Measurements from ENCODE around the gene MAPK8IP2.
"Not testable (repeated sequence)": the region's sequence is repeated elsewhere in the genome, so short reads cannot be mapped to it uniquely, and the experiment has no call there.

MAPK8IP2 gene

GRCh38 chr22:50612528-50613221 lies 12.1 kb downstream of the MAPK8IP2 start:
- DNase-seq (ENCODE audit: low read depth in 2 of 2): no peak

DNA sequence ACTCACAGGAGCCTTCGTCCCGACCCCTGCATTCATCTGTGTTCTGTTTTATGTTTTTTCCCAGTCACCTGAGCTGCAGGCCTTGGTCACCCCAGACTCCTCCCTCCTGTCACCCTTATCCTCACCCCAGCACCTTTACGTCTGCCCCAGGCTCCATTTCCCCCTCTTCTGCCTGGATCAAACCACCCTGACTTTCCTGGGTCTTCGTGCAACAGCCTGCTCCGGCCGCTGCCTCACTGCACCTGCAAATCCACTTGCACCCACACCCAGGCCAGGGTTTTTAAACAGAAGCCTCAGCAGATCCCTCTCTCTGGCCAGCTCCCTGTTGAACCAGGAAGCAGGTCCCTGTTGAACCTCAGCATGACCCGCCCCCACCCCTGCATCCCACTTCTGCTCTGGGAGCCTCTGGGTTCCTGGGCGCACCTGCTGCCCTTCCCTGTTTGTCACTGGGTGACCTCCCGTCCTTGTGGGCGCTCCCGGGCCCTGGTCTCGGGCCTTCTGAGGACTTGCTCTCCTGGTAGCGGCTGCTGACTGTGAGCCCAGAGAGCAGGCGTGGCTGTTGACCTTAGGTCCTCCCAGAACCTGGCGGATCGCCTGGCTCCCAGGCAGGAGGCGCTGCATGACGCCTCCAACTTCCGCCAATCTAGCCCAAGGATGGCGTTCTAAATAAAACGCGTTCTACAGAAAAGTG lies 12.8 kb downstream of the MAPK8IP2 start:
- DNase-seq (ENCODE audit: low read depth in 2 of 2): no peak

- not testable (repeated sequence) for DNase-seq (ENCODE audit: low read depth in 2 of 2)
Observed at GRCh38 chr22:50614296-50614695, 13.7 kb downstream of the MAPK8IP2 start.

DNA sequence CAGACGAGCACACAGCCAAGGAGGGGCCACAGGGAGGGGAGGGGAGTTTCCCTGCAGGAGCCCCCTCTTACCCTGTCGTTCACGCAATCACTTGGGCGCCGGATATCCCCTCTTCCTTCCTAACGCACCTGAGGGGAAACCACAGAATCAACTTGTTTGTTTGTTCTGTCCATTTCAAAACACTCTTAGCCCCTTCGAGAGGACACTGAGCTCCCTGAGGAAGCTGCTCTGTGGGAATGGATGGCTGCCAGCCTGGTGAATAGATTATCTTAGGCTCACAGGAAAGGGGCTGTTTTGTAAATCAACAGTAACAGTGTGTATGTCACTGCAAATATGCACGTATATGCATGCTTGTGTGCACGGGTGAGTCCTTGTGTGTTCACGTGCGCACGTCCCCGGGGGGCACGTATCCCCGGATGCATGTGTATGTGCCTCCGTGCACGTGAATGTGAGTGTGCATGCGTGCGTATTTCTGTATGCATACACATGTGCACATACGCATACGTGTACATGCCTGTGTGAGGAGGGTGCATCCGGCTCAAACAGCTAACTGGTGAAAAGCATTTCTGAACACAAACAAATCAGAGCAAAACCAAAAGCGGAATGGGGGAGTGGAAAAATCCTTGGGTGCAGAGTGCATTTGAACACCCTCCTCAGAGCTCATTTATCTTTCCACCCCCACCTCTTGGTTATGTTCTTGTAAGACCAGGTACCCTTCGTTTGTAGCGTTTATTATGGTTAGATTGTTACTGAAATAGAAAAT lies 20.2 kb downstream of the MAPK8IP2 start:
- DNase-seq (ENCODE audit: low read depth in 2 of 2): peak in 1 of 2 donors; percentile 72

GRCh38 chr22:50621356-50621880 lies 20.8 kb downstream of the MAPK8IP2 start:
- no peak for DNase-seq (ENCODE audit: low read depth in 2 of 2)

DNA sequence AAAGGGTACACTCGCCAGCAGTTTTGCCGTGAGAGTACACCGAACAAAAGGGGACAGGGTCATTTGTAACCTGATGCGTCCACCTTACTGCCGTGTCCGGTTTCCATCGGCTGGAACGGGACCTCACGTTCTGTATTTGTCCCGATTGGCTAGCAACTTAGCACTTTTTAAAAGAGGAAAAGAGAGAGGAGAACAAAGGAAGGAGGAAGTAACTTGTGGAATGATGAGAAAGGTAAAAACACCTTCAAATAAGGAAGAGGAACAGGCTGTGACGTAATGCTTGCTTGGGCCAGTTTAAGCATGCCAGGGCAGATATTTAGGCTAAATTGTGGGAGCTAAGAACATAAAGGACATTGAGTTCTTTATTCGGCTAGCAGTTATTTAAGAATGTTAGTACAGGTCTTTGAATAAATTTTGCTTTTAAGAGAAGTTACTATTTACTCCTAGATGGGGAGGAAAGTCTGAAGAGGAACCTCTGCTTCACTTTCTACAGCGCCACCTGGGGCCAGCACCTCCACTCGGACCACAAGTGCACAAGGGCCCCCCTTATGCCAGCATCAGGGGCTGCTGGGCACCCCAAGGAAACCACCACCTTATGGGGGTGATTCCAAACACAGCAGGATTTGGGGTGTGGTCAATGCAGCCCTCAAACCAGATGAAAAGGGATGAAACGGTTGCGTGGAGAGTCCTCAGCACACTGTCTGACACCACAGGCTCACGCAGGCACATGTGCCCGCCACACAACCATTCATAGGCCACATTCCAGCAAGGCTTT lies 21.5 kb downstream of the MAPK8IP2 start:
- DNase-seq (ENCODE audit: low read depth in 2 of 2): no peak

DNA sequence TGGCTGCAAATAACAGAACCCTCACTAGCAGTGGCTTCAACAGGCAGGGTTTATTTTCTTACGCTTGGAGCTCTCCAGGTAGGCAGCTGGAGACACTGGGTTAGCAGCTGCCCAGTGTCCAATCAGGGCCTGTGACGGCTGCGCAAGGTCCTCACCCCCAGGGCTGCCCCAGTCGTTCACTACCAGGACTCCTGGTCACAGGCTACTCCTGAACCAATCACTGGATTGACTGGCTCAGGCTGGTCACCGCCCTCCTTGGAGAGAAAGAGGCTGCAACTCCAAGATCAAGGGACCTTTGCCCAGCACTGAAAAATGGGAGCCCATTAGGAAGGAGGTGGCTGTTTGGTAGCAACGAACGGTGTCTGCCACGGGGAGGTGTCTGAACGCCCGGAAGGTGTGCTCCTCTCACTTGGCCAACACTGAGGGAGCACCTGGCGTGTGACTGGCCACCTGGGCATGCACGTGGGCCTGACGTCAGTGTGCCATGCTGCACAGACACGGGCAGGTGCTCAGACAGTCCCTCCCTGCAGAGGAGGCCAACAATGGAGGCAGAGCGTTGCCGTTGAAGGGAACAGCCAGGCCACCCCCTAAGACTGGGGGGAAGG lies 22.2 kb downstream of the MAPK8IP2 start:
- DNase-seq (ENCODE audit: low read depth in 2 of 2): no peak

- DNase-seq (ENCODE audit: low read depth in 2 of 2): no peak
Observed at GRCh38 chr22:50624347-50625130, 23.9 kb downstream of the MAPK8IP2 start.

GRCh38 chr22:50625131-50625567 lies 24.6 kb downstream of the MAPK8IP2 start:
- DNase-seq (ENCODE audit: low read depth in 2 of 2): no peak

DNA sequence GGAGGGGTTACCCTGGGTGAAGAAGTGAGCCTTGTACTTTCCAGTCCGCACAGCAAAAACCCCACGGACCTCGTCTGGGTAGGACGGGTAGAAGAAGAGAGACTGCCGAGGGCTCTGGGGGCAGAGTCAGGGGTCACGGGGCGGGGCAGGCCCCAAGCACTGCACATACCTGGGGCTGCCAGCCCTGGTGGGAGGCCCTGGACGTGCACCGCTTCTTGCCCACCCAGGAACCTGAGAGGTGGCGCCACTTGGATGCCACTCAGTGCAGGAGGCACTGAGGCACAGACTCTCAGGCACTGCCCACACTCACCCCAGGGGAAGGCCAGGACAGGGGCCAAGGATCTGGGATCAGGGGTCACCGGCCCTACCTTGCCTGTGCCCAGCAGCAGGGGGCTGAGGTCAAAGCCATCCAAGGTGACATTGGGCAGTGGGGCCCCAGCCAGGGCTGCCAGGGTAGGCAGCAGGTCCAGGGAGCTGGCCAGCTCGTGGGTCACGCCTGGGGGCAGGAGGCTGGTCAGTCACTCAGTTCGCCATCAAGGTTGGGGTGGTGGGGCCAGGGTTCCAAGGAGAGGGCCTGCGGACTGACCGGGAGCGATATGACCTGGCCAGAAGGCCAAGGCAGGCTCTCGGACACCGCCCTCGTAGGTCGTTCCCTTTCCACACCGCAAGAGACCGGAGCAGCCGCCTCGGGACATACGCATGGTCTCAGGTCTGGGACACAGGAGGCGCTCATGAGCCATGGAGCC lies 25.1 kb downstream of the MAPK8IP2 start:
- DNase-seq (ENCODE audit: low read depth in 2 of 2): no peak

DNA sequence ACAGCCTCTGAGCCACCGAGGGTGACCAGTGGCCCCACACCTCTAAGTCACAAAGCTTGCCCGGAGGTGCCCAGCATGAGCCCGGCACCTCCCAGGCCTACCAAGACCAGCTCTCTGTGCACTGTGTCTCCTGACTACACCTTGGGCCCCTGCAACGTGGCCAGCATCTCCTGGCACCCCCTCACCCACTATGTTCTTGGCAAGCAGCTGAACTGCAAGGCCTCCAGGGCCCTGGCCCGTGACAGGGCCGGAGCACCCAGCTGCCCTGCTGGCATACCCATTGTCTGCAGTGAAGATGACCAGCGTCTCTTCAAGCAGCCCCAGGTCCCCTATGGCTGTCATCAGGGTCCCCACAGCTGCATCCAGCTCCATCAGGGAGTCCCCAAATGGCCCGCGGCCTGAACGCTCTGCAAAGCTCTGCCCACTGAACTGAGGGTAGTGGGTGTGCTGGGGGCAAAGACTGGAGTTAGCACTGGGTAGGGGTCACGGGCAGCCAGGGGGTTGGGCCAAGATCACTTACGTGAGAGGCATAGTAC lies 25.8 kb downstream of the MAPK8IP2 start:
- no peak for DNase-seq (ENCODE audit: low read depth in 2 of 2)

- DNase-seq (ENCODE audit: low read depth in 2 of 2): no peak
Observed at GRCh38 chr22:50626850-50627641, 26.5 kb downstream of the MAPK8IP2 start.

GRCh38 chr22:50627642-50628542 lies 27.3 kb downstream of the MAPK8IP2 start, which contains the start of gene ARSA:
TSS of gene ARSA (minus strand) at chr22:50628152. CDS start at chr22:50627779, 373 bp downstream.
- peak; percentile 56 to 64 for DNase-seq (ENCODE audit: low read depth in 2 of 2)

DNA sequence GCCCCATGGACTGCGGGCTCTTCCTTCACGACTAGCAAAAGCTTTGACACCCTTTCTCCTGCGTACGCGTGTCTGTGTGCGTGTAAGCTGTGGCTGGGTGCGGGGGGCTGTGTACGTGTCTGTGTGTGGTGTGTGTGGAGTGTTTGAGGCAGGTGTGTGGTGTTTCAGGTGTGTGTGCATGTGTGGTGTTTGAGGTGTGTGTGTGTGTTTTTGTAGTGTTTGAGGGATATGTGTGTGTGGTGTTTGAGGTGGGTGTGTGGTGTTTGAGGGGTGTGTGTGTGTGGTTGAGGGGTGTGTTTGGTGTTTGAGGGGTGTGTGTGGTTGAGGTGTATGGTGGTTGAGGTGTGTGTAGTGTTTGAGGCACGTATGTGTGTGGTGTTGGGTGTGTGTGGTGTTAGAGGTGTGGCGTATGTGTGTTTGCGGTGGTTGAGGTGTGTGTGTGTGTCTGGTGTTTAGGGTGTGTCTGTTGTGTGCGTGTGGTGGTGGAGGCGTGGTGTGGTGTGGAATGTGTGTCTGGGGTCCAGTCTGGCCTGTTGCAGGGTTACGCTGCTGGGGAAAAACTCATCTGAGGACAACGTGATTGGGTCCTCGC lies 28.0 kb downstream of the MAPK8IP2 start:
- DNase-seq (ENCODE audit: low read depth in 2 of 2): no peak

GRCh38 chr22:50630376-50630775 lies 29.8 kb downstream of the MAPK8IP2 start:
- no peak for DNase-seq (ENCODE audit: low read depth in 2 of 2)

GRCh38 chr22:50633086-50633485 lies 32.5 kb downstream of the MAPK8IP2 start:
- DNase-seq (ENCODE audit: low read depth in 2 of 2): no peak

DNA sequence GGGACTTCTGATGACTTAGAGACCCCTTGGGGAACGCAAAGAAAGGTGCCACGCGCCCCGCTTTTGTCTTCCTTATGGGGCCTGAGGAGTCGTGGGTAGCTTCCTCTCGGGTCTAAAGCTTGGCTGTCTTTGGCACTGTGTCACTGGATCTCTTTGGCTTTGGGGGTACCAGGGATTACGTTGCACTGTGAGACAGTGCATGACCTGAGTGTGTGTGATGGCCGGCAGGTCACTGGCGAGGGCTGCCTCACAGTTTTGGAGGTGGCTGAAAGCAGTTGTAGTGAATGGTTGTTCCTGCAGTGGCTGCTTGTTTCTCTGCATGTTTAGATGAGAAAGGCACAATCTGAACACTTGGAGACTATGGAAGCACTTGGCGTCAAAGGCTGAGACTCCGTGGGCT lies 33.2 kb downstream of the MAPK8IP2 start:
- no peak for DNase-seq (ENCODE audit: low read depth in 2 of 2)

Measured in stimulated activated CD4-positive, alpha-beta T cell treated with anti-CD3 and anti-CD28 coated beads, Interleukin-1b, Interleukin-23, amount 100 ng/mL, for 4 hours (primary cell).